HG02852 (cell line): ENCODE data around the gene USP32.

ENCODE experiments used
- ATAC-seq: cut with Tn5 transposase; IDR thresholded peaks from one replicate; pipeline ENCODE4 v1.9.1; 2021; ENCODE audit warnings: mild to moderate bottlenecking, moderate library complexity; ENCODE audit not compliant: unreplicated experiment

USP32 gene

GRCh38 chr17:60304502-60304901, 87.4 kb downstream of the USP32 start:
- ATAC-seq = no peak

- ATAC-seq = no peak
These were observed 88.4 kb downstream of the USP32 start for GRCh38 chr17:60303406-60304099.

- ATAC-seq = no peak
These were observed 90.3 kb downstream of the USP32 start for GRCh38 chr17:60301649-60302048.

- ATAC-seq = no peak
These were observed 91.0 kb downstream of the USP32 start for GRCh38 chr17:60300949-60301348.

GRCh38 chr17:60300011-60300410, 91.9 kb downstream of the USP32 start:
- no peak for ATAC-seq

GRCh38 chr17:60297760-60298401, 94.1 kb downstream of the USP32 start:
- no peak for ATAC-seq

GRCh38 chr17:60296177-60296576, 95.8 kb downstream of the USP32 start:
- no peak for ATAC-seq

- ATAC-seq = no peak
These were observed 98.2 kb downstream of the USP32 start for GRCh38 chr17:60293580-60294335.

GRCh38 chr17:60292697-60293096, 99.2 kb downstream of the USP32 start:
- no peak for ATAC-seq

- no peak for ATAC-seq
These were observed 107.2 kb downstream of the USP32 start for GRCh38 chr17:60284709-60285108.

- ATAC-seq = no peak
These were observed 108.1 kb downstream of the USP32 start for GRCh38 chr17:60283816-60284215.

GRCh38 chr17:60280673-60281072, 111.3 kb downstream of the USP32 start:
- ATAC-seq = no peak

GRCh38 chr17:60278237-60278636, 113.7 kb downstream of the USP32 start:
- ATAC-seq = no peak

GRCh38 chr17:60277258-60277657, 114.7 kb downstream of the USP32 start:
- no peak for ATAC-seq

GRCh38 chr17:60269417-60269816, 122.5 kb downstream of the USP32 start:
- ATAC-seq = no peak

GRCh38 chr17:60260540-60260939, 131.4 kb downstream of the USP32 start:
- no peak for ATAC-seq

GRCh38 chr17:60258313-60258712, 133.6 kb downstream of the USP32 start:
- no peak for ATAC-seq

GRCh38 chr17:60256174-60256573, 135.8 kb downstream of the USP32 start:
- ATAC-seq = no peak

- no peak for ATAC-seq
These were observed 138.9 kb downstream of the USP32 start for GRCh38 chr17:60253048-60253447.

- no peak for ATAC-seq
These were observed 139.5 kb downstream of the USP32 start for GRCh38 chr17:60252459-60252858.

GRCh38 chr17:60249290-60249826, 142.6 kb downstream of the USP32 start:
- no peak for ATAC-seq
